ENCODE measurements around the gene URB2.

The URB2 gene

DNA sequence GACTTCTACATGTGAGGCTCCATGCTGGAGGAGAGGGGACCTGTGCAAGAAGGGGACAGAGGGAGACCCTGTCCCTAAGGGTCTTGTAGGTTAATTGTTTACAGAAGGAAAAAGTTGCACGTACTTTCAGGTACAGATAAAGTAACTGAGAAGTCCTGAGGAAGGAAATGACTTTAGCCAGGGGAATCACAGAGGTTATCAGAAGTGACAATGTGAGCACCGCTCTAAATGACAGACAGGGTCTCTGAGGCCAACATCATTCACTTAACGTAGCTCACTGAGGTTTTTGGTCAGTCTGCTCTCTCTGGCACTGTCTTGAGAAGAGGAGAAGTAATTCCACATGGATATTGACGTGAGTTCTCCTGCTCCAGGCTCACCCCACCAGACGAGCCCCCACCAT lies 12.1 kb upstream of the URB2 start:
- no peak for TF ChIP-seq CTCF (IDR thresholded peaks at IDR 0.05; ENCODE audit: borderline replicate concordance, control extremely low read depth, extremely low read depth, insufficient read depth, missing control alignments)
- in situ Hi-C loops (cut with MboI; ENCODE audit: low sequenced_read_pairs, unreplicated experiment): no loop called here
- no peak for DNase-seq (ENCODE audit: low spot score)

DNA sequence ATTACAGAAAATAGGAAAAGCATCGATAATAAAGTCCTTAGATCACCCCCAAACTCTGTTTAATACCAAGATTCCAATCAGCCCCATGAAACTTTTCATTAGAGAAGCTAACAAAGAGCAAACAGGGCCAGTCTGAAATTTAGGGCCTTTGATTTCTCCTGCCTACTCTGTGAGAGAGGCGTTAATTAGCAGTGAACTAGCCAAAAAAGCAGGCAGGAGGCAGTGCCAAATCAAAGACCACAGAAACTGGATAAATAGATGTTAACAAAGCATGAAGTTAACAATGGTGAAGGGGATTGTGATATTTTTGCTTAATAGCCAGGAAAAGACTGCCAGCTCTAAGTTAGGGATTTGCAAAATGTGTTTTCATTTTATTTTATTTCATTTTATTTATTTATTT lies 11.3 kb upstream of the URB2 start:
- TF ChIP-seq CTCF (IDR thresholded peaks at IDR 0.05; ENCODE audit: borderline replicate concordance, control extremely low read depth, extremely low read depth, insufficient read depth, missing control alignments): no peak
- no peak for DNase-seq (ENCODE audit: low spot score)
- in situ Hi-C loops (cut with MboI; ENCODE audit: low sequenced_read_pairs, unreplicated experiment): no loop called here

DNA sequence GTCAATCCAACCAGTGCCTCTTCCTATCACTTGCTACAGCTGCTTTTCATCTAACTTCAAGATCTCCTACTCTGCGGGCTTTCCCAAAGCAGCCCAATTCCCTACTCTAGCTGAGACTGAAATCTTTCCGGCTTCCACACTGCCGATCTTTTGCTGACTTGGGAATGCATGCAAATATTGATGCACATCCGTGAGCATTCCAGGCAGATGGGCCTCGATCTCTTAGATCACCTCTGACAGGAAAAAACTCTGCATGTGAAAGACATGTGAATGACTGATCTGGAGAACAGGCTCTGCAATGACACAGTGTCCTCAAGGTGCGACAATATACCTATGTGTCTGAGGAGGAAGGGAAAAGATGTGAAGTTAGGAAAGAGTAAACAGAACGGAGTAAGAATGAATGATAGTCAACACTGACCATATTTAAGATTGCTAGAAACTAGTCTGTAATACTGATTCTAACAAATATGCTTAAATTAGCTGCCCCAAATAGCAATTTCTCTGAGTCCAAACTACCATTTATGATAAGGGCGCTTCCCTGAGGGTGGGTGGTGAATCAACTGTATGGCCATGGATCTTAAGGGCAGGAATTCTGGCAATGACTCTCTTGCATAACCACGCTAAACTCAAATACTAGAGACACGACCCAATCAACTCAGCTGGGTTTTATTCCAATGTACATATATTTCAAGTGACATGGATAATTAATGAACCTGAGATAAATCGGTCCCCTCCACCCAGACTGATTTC lies 8.5 kb upstream of the URB2 start:
- in situ Hi-C loops (cut with MboI; ENCODE audit: low sequenced_read_pairs, unreplicated experiment): no loop called here
- no peak for TF ChIP-seq CTCF (IDR thresholded peaks at IDR 0.05; ENCODE audit: borderline replicate concordance, control extremely low read depth, extremely low read depth, insufficient read depth, missing control alignments)
- no peak for DNase-seq (ENCODE audit: low spot score)

DNA sequence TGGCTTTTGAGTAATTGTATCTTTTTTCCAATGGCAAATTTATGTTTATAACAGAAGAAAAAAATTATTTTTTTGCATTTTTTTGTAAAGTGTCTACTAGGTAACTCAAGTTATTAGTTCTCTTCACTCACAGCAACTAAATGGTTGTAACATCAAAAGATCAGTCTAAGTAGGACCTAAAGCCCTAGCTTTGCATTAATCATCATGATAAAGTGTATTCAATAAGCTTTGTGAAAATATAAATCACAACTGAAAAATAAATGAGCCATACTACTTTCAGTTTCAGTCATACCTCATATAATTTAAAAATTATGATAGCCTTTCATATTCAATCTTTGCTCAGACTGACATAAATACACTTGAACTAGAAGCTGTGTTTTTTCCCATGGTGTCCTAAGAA lies 7.0 kb upstream of the URB2 start:
- in situ Hi-C loops (cut with MboI; ENCODE audit: low sequenced_read_pairs, unreplicated experiment): no loop called here
- no peak for DNase-seq (ENCODE audit: low spot score)
- TF ChIP-seq CTCF (IDR thresholded peaks at IDR 0.05; ENCODE audit: borderline replicate concordance, control extremely low read depth, extremely low read depth, insufficient read depth, missing control alignments): no peak

DNA sequence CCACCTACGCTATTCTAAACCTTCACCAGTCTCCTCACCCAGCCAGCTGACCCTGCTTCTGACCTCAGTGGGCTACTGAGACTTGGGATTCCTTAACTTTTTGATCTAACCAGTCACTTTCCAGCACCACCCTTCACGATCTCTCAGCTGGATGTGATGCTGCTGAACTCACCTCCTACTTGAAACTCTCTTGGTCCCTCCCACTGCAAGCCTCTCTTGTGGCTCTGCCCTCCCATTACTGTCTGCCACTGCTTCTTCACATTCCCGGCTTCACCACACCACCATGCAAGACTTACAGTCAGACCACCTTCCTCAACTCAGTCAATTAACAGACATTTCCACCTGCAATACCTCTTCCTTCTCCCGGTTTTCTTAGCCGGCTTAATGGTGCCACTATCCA lies 6.4 kb upstream of the URB2 start:
- no peak for DNase-seq (ENCODE audit: low spot score)
- no peak for TF ChIP-seq CTCF (IDR thresholded peaks at IDR 0.05; ENCODE audit: borderline replicate concordance, control extremely low read depth, extremely low read depth, insufficient read depth, missing control alignments)
- in situ Hi-C loops (cut with MboI; ENCODE audit: low sequenced_read_pairs, unreplicated experiment): no loop called here

DNA sequence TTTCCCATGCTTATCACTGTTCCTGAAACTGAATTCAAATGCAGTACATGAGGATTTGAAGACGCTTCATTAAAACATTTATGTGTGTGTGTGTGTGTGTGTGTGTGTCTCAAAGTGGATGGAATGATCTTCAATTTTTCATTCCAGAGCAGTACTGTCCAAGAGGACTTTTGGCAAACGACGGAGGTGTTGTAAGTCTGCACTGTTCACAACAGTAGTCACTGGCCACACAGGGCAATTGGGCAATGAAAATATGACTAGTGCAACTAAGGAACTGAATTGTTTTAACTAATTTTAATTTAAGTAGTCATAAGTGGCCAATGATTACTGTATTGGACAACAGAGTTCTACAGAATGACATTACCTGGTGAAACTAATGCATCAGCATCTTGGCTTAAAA lies 5.2 kb upstream of the URB2 start:
- in situ Hi-C loops (cut with MboI; ENCODE audit: low sequenced_read_pairs, unreplicated experiment): no loop called here
- TF ChIP-seq CTCF (IDR thresholded peaks at IDR 0.05; ENCODE audit: borderline replicate concordance, control extremely low read depth, extremely low read depth, insufficient read depth, missing control alignments): no peak
- no peak for DNase-seq (ENCODE audit: low spot score)

Data from GM13976 (cell line).